Gastrocnemius medialis (tissue), 4 donors: ENCODE data around the gene PDIA3. TPM values are rescaled to one million over a fixed set of nuclear protein-coding genes. Genes with fewer than 3 reads are reported as not detected.
"Not testable (repeated sequence)": the region's sequence is repeated elsewhere in the genome, so short reads cannot be mapped to it uniquely, and the experiment has no call there.

Source experiments
- ATAC-seq, 2 donors: fragments of 150-250 bp; one replicate each; pipeline ENCODE4 v1.9.1; 2016
- DNase-seq, 2 donors: peaks; one replicate each; pipeline ENCODE4 v3.0.0-alpha.2; 2019
- H3K27ac ChIP-seq, 4 donors: fragments of 200-600 bp; sonication (generic); 1 replicate in 1 of 4; 2 replicates in 3 of 4; pipeline ENCODE4 v1.5.1; 2016 to 2018; ENCODE audit warnings: mild to moderate bottlenecking in 2 of 4, moderate library complexity in 1 of 4
- H3K27me3 ChIP-seq, 3 donors: fragments of 200-600 bp; sonication (generic) in 2 of 3; 1 replicate in 1 of 3; 2 replicates in 2 of 3; pipeline versions ENCODE4 v1.5.1 to v1.6.0; 2016 to 2019; ENCODE audit warnings: mild to moderate bottlenecking in 1 of 3, moderate library complexity in 1 of 3
- H3K36me3 ChIP-seq, 2 donors: fragments of 200-600 bp; sonication (generic) in 1 of 2; one replicate each; pipeline ENCODE4 v1.5.1; 2017 to 2018
- H3K4me1 ChIP-seq, 2 donors: fragments of 200-600 bp; sonication (generic) in 1 of 2; one replicate each; pipeline ENCODE4 v1.5.1; 2016 to 2017; ENCODE audit warnings: mild to moderate bottlenecking in 2 of 2
- H3K4me3 ChIP-seq, 4 donors: fragments of 200-600 bp; sonication (generic) in 3 of 4; 1 replicate in 1 of 4; 2 replicates in 3 of 4; pipeline ENCODE4 v1.5.1; 2016 to 2019; ENCODE audit warnings: mild to moderate bottlenecking in 2 of 4
- H3K9me3 ChIP-seq, 3 donors: fragments of 200-600 bp; sonication (generic) in 2 of 3; 1 replicate in 1 of 3; 2 replicates in 2 of 3; pipeline ENCODE4 v1.5.1; 2016 to 2019
- CTCF ChIP-seq, 5 experiments: fragments of 450-650 bp in 3 of 5; fragments of 200-600 bp in 2 of 5; sonication (generic) in 2 of 5; IDR thresholded peaks in 4 of 5; conservative IDR thresholded peaks in 1 of 5; 1 replicate in 4 of 5; 2 replicates in 1 of 5; pipeline ENCODE4 v1.5.1; 2016 to 2019; ENCODE audit warnings: antibody characterized with exemption in 5 of 5, mild to moderate bottlenecking in 3 of 5, moderate library complexity in 3 of 5
- POLR2A ChIP-seq, 2 donors: fragments of 450-650 bp; IDR thresholded peaks; one replicate each; pipeline ENCODE4 v1.6.1; 2017; ENCODE audit warnings: antibody characterized with exemption in 2 of 2, mild to moderate bottlenecking in 2 of 2, moderate library complexity in 2 of 2
- in situ Hi-C, 4 donors: fragments of 200-750 bp; cut with MboI; loops; one replicate each; pipeline versions ENCODE4 v1.15.0 to v1.8.0; 2017; ENCODE audit warnings: low sequenced_read_pairs in 4 of 4
- intact Hi-C: fragments of 100-400 bp; cut with DNase I; formaldehyde crosslinking; loops from one replicate; pipeline ENCODE4 v1.15.1; 2023; ENCODE audit warnings: low total_unique reads
- total RNA-seq, 4 donors: library from RNA; depleted of rRNA; stranded (reverse); fragments of >200 nt; gene quantifications; one replicate each; pipeline versions ENCODE4 v1.1.0 to v1.2.3, GENCODE V29; 2016

Gene PDIA3
- total RNA-seq, 4 donors from 2014 or later, result 26.6 to 45.1 (median 30.3) TPM

- in situ Hi-C loops, result loop anchor here in 1 of 4 donors (25.0 kb wide), 2 partner anchors 913 to 1838 kb away; partner anchors contain the start of genes B2M, PATL2 and SQOR
Measured at GRCh38 chr15:43799209-43799944, 53.1 kb downstream of the PDIA3 start.

GRCh38 chr15:43799945-43800285, 53.7 kb downstream of the PDIA3 start, which contains the start of gene SERINC4:
TSS of gene SERINC4 (minus strand) at chr15:43800220. CDS start at chr15:43799986, 234 bp downstream.
- Histone ChIP-seq H3K27me3 (no peaks in the 10 kb centered on the region), H3K4me1 (peaks cover 41 to 44% of the 10 kb centered on the region in 2 donors), H3K4me3 (peak within 1 kb of the TSS; percentile 74 to 97 (median 88)), H3K27ac (peak within 1 kb of the TSS; percentile 86 to 100 (median 92)), H3K9me3 (no peaks in the 10 kb centered on the region), H3K36me3 (peaks cover 0 to 57% of the 10 kb centered on the region in 2 donors)
- ATAC-seq, result peak in 1 of 2 donors; percentile 4
- TF ChIP-seq POLR2A (IDR thresholded peaks at IDR 0.05), result no peak
- no peak for TF ChIP-seq CTCF (IDR thresholded peaks at IDR 0.05 in 4 of 5, conservative IDR thresholded peaks at IDR 0.05 in 1 of 5)
- no peak for DNase-seq
- in situ Hi-C loops, result loop anchor here in 1 of 4 donors (25.0 kb wide), 2 partner anchors 912 to 1837 kb away; partner anchors contain the start of genes B2M, PATL2 and SQOR
- intact Hi-C loops, result loop anchor here (1.0 to 10.0 kb wide), 2 partner anchors 24 to 735 kb away; partner anchors contain the start of genes EIF3J and MFAP1

More at GRCh38 chr15:43799209-43799944, 53.1 kb downstream of the PDIA3 start:
- ATAC-seq (no peak), DNase-seq (no peak)
- Histone ChIP-seq H3K4me1 (peaks cover 46 to 49% of the 10 kb centered on the region in 2 donors), H3K27ac (peak overlapping the region; percentile 86 to 100 (median 92)), H3K27me3 (no peaks in the 10 kb centered on the region), H3K4me3 (no peak overlapping the region), H3K9me3 (no peaks in the 10 kb centered on the region), H3K36me3 (peaks cover 0 to 57% of the 10 kb centered on the region in 2 donors)
- intact Hi-C loops, result loop anchor here (10.0 kb wide), 1 partner anchor 735 kb away; the partner anchor contains the start of gene EIF3J
- TF ChIP-seq CTCF (IDR thresholded peaks at IDR 0.05 in 4 of 5, conservative IDR thresholded peaks at IDR 0.05 in 1 of 5) (no peak), POLR2A (IDR thresholded peaks at IDR 0.05) (no peak)

GRCh38 chr15:43800286-43801141, 54.3 kb downstream of the PDIA3 start, which contains the start of gene HYPK:
TSS of gene HYPK (plus strand) at chr15:43800599. CDS start at chr15:43800623, 24 bp downstream.
- DNase-seq (peak; percentile 93 to 95), ATAC-seq (peak; percentile 90 to 94)
- Histone ChIP-seq H3K9me3 (no peaks in the 10 kb centered on the region), H3K27me3 (no peaks in the 10 kb centered on the region), H3K36me3 (peaks cover 0 to 57% of the 10 kb centered on the region in 2 donors), H3K27ac (peak within 1 kb of the TSS; percentile 86 to 100 (median 92)), H3K4me1 (peaks cover 35 to 38% of the 10 kb centered on the region in 2 donors), H3K4me3 (peak within 1 kb of the TSS; percentile 74 to 97 (median 88))
- in situ Hi-C loops (no loop called here), intact Hi-C loops (loop anchor here (1.0 kb wide), 1 partner anchor 24 kb away; the partner anchor contains the start of gene MFAP1)
- no peak for TF ChIP-seq CTCF (IDR thresholded peaks at IDR 0.05 in 4 of 5, conservative IDR thresholded peaks at IDR 0.05 in 1 of 5)
- peak; percentile 55 to 61 for TF ChIP-seq POLR2A (IDR thresholded peaks at IDR 0.05)

- peaks cover 0 to 64% of the 10 kb centered on the region in 2 donors for H3K36me3 ChIP-seq
- ATAC-seq, H3K9me3 ChIP-seq, DNase-seq, intact Hi-C loops, in situ Hi-C loops, H3K4me3 ChIP-seq, H3K27me3 ChIP-seq: not testable (repeated sequence)
- H3K27ac ChIP-seq, result peak overlapping the region in 1 of 4 donors; percentile 21
- H3K4me1 ChIP-seq, result peaks cover 17 to 20% of the 10 kb centered on the region in 2 donors
Measured at GRCh38 chr15:43802676-43803075, 56.4 kb downstream of the PDIA3 start.
